Superior temporal gyrus (tissue), 1 donor: ENCODE data around the gene ARPC5.

Experiments used
- DNase-seq: peaks from one replicate; pipeline ENCODE4 v3.0.0-alpha.2; 2016; ENCODE audit errors: extremely low spot score

ARPC5 gene

DNA sequence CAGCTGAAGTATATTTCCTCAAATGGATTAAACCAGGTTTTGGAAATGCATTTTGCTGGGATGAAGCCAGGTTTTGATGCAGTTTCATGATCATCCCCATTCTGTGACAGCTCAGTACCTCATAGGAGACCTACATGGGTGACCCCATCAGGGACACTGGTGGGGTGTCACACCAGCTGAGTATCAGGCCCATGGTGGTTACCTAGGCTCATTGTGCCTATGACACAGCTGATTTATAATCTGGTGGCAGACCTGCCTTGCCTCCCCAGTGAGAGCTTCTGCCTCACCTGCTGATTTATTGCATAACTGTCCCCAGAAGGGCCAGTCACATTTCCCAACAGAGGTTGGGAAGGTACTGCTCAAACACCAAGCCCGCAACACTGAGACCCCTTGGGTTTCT, 49.1 kb downstream of the ARPC5 start:
- no peak for DNase-seq

DNA sequence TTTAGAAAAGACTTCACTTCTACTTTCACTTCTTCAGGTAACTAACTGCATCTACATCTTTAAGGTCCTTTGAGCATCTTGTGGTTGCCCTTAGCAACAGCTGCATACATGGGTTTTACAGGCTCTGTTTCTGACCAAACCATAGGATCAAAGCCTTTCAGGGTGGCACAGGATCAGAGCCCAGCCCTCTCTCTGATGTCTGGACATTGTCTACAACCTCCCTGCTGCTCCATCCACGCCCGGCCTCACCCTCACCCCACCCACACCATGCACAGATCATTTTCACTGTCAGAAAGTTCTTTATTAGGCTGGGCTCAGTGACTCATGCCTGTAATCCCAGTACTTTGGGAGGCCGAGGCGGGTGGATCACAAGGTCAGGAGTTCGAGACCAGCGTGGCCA, 50.5 kb downstream of the ARPC5 start:
- no peak for DNase-seq

DNA sequence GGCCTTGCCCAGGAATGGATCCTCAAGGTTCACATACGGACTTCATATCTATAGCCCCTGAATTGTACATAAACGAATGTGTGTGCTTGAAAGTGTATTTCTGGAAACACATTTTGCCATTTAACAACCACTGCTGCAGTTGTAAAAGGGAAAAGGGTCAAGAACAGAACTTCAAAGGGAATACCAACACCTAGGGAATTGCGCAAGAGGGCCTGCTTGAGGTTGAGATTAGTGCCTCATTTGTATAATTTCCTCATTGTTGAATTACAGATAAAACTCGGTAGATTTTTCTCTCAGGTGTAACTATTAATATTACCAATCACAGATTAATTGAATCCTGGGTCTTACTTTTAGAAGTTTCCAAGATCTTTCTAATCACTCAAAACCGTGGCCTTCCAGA, 51.4 kb downstream of the ARPC5 start:
- no peak for DNase-seq

DNA sequence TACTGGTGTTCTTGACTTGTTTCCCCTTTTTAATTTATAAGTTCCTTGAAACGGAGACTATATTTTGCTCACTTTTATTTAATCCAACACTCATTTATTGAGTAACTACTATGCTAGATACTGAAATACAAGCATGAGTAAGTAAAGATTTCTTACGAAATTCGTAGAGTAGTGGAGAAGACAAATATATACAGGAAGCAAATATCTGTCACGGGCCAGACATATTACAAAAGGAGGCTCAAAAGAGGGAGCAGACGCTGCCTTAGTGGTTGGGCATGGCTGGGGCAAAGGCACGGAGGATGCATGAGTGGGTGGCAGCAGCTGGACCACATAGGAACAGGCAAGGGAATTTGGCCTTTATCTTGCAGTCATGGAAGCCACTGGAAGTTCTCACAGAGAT, 52.1 kb downstream of the ARPC5 start:
- DNase-seq, result no peak

DNA sequence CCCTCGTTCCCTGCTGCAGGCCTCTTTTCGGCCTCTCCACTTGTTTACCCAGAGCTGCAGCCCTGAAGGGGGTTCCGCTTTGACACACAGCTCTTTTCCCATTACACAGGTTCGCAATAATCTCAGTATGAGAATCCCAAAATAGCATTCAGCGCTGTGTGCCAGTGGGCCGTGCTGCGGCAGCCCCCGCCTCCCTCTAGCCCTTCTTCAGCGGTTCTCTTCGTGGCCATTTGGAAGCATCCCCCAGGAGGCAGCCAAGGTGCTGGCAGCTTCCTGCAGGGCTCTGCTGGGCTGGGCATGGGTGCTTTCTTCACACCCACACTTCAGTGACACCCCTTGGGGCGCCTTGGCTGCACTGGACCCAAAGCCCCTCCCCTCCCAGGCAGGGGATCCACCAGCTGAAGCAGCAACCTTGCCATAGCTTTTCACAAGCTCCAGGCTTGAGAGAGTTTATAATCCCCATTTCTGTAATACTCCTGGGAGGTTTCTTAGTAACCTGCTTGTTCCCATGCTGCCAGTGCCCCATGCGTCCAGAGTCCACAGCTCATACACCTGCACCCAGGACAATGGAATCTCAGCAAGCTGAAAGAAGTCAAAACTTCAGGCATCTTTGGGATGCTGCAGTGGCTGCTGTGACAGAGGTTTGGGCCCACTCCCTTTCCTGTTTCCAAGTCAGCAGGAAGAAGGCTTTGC, 53.4 kb downstream of the ARPC5 start:
- DNase-seq, result no peak

DNA sequence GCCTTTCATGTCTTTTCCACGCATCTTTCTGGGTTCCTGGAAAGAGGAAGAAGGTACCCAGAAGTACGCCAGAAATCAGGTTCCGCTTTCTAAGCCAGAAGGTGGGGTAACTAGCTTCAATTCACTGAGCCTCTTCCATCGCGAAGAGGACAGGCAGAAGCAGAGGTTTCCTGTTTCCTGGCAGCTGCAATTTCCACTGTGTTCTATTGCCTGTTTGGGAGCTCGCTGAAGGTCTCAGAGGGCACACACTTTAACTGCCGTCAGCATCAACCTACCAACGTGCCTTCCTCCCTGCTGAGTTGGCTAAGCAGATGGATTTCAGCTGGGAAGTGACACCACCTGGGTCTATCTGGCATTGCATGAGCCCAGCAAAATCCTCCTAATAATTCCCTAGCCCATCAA, 55.3 kb downstream of the ARPC5 start:
- DNase-seq, result no peak

DNA sequence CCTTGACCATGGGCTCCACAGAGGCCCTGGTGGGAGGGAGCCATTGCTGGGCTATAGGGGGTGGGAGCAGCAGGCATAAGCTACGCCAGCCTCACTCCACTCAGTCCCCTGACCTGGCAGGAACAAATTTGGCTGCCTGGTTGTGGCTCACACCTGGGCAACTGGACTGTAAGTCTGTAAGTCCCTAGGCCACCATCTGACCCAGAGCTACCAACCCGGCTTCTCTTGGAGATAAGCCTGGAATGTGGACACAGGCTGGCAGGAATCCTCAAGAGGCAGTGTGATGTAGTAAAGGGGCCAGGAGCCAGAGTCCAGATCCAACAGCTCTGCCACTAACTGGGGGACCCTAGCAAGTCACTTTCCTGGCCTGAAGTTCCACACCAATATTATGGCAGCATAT, 56.7 kb downstream of the ARPC5 start:
- DNase-seq, result no peak

DNA sequence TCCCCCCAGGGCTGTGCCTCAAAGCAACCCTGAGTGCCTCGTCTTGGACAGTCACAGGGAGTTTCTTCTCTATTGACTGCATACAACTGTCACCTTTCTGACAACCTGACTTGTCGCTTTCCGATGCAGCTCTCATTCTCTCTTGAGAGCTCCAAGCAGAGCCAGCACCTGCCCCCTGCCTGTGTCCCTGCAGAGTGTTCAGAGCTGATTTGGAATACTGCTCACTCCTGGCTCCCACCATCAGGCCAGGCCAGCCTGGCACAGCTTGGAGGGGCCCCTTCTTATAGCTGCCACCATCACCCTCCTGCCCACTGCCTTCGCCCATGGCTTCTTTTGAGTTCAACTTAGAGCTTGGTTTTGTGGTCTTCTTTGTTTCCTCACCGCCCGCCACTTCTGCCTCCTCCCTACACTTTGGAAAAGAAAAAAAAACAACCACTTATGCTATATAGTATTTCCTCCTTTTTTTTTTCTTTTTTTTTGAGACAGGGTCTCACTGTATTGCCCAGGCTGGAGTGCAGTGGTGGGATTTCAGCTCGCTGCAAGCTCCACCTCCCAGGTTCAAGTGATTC, 57.6 kb downstream of the ARPC5 start:
- no peak for DNase-seq

DNA sequence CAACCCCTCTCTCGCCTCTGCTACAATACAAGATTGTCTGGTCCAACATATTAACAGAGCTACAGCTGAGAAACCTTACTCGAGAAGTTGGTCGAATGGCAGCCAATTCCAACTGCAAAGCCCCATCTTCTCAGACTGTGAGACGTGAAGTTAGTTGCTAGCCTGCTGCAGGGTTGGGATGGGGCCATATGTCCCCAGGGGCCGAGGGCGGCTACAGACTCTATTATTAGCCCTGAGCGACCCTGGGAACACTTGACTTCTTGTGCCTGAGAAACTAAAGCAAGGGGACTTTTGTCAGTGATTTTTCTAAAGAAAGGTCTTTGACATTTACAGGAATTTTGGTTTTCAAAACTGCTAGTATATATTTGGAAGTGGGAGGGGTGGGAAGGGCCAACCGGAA, 59.0 kb downstream of the ARPC5 start:
- DNase-seq, result no peak

DNA sequence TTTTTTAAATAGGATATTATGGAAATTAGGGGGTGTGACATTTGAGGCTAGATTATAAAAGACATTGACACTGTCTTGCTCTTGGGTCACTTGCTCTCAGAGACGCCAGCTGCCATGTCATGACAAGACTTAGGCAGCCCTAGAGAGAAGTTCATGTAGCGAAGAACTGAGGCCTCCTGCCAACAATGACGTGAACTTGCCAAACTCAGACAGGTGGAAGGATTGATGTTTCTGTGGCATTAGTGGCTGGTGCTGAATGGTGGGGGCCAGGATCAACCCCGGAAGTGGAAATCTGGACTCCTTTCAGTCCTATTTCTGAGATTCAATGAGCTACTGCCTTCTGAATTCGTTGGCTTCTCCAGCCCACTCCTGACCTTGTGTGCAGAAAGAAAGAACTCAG, 60.0 kb downstream of the ARPC5 start:
- DNase-seq, result no peak

DNA sequence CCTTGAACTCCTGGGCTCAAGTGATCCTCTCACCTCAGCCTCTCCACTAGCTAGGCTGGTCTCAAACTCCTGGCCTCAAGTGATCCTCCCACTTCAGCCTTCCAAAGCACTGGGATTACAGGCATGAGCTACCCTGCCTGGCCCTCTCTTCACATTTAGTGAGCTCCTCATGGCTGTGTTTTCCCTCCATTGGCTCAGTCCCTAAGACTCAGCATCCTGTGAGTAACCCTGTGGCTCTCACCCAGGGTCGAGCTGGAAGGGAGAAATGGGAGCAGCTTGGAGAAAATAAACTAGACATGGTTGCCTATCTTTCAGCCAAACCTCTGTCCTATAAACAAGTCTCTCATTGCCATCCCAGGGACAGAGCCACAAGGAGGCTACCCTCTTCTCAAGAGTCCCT, 62.9 kb downstream of the ARPC5 start:
- no peak for DNase-seq

DNA sequence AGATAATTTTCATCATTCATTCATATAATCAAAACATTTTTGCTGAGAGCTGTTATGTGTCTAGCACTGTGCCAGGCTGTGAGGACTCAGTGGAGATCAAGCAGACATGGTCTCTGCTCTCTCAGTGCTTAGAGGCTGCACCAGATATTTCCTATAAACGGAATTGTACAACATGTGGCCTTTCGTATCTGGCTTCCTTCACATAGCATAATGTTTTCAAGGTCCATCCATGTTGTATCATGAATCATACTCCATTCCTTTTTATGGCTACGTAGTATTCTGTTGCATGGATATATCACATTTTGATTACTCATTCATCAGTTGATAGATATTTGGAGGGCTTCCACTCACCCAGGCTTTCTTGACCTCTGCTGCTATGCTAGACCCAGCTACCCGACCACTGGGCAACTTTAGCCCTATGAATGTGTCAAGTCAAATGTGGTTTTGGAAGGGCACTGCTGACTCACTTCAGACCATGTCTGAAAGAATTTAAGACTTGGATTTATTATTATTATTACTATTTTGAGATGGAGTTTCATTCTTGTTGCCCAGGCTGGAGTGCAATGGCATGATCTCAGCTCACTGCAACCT, 63.8 kb downstream of the ARPC5 start:
- no peak for DNase-seq
